MM.1S (cell line): ENCODE results near the gene PLCB4.

Source experiments
- EZH2 ChIP-seq: fragments of 300-600 bp; sonication (generic); optimal IDR thresholded peaks from 2 replicates; pipeline ENCODE3; 2017; ENCODE audit warnings: low read depth, mild to moderate bottlenecking, antibody characterized with exemption, low read length, mixed read lengths
- EZH2phosphoT487 ChIP-seq: fragments of 300-600 bp; sonication (generic); IDR thresholded peaks from 2 replicates; pipeline ENCODE4 v1.6.1; 2018; ENCODE audit warnings: antibody characterized with exemption, low read length
- TF ChIP-seq, protein P1 (sequence below): fragments of 300-600 bp; sonication (generic); IDR thresholded peaks from 2 replicates; pipeline ENCODE4 v1.5.1; 2016; ENCODE audit warnings: antibody characterized with exemption, low read length, mixed read lengths

DNA sequence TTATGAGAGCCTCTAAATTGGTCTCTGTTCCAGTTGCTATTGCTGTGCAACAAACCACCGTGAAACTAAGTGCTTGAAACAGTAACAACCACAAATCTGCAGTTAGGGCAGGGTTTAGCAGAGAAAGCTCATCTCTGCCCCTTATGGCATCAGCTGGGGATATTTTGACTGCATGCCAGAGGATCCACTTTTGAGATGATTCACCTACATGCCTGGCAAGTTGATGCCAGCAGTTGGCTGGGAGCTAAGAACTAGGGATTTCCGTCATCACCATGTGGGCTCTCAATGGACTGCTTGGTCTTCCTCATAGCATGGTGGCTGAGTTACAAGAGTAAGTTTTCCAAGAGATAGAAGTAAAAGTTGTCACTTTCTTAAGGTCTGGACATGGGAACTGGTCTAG lies 35.1 kb downstream of the PLCB4 start:
- TF ChIP-seq, protein P1, sequence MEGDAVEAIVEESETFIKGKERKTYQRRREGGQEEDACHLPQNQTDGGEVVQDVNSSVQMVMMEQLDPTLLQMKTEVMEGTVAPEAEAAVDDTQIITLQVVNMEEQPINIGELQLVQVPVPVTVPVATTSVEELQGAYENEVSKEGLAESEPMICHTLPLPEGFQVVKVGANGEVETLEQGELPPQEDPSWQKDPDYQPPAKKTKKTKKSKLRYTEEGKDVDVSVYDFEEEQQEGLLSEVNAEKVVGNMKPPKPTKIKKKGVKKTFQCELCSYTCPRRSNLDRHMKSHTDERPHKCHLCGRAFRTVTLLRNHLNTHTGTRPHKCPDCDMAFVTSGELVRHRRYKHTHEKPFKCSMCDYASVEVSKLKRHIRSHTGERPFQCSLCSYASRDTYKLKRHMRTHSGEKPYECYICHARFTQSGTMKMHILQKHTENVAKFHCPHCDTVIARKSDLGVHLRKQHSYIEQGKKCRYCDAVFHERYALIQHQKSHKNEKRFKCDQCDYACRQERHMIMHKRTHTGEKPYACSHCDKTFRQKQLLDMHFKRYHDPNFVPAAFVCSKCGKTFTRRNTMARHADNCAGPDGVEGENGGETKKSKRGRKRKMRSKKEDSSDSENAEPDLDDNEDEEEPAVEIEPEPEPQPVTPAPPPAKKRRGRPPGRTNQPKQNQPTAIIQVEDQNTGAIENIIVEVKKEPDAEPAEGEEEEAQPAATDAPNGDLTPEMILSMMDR: no peak
- no peak for TF ChIP-seq EZH2phosphoT487
- no peak for TF ChIP-seq EZH2
